ENCODE results near the gene CHTF8.
"Not testable (repeated sequence)": the region's sequence is repeated elsewhere in the genome, so short reads cannot be mapped to it uniquely, and the experiment has no call there.

CHTF8 gene

GRCh38 chr16:69138608-69139007, 6.2 kb upstream of the CHTF8 start:
- no peak for DNase-seq

DNA sequence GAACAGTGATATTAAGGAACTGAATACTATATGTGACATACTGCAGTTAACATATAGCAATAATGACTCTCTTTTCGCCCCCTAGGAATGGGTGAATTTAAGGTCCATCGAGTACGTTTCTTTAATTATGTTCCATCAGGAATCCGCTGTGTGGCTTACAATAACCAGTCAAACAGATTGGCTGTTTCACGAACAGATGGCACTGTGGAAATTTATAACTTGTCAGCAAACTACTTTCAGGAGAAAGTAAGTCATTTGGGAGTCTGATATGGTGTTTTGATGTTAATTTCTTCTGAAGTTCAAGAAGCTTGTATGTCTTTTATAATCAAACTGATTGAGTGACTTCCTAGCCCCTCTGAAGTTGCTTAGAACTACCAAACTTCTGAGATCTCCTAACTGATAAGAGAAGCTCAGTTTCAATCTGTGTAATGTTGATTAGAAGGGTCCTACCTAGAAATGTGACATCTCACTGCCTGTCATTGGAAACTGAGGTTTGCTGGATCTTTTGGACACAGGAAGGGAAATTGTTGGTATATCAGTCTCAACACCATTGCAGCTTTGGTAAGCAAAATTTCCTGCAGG, 1.1 kb upstream of the CHTF8 start:
- no peak for DNase-seq

DNA sequence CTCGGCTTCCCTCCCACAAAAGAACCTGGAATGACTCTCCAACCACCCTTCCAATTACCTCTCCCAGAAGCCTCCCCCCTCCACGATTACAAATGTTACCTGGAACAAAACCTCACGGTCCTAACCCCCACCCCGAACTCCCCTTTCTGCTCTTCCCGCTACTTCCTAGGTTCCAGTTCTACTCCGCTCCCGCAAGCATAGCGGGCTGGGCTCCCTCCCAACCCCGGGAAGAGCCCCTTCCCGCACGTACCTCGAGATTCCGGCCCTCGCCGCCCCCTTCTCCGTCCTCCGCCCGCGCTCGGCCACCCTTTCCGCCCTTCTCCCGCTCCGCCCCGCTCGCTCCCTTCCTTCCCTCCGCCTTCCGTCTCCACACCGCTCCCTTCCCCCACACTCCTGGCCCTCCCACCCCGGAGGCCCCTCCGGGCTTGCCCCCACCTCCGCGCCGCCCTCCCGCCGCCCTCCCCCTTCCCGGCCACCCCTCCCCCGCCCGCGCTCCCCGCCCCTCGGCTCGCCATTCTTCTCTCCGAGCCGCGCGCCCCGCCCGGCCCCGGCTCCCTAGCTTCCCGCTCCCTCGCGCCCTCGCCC, 457 bp downstream of the CHTF8 start:
- peak; percentile 91 for DNase-seq

- no peak for DNase-seq
Observed at GRCh38 chr16:69131167-69131838, 1.1 kb downstream of the CHTF8 start.

DNA sequence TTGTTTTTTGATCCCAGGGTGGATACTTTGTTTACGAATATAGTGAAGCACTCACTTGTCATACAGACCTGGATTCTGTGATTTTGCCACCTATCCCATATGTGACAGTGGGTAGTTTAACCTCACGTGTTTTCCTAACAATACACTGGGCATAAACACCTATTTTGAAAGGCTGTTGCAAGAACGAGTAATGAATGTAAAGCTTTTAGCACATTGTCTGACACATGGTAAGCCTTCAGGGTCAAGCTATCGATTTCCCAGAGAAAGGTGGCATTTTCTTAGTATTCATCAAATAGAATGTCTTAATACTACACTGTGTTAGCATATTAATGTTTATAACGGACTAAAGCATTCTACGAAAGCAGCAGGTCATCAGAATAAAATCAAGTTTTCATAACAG, 1.9 kb downstream of the CHTF8 start:
- DNase-seq = no peak

- DNase-seq = no peak
Observed at GRCh38 chr16:69127966-69128510, 4.3 kb downstream of the CHTF8 start.

GRCh38 chr16:69126801-69127200, 5.6 kb downstream of the CHTF8 start:
- not testable (repeated sequence) for DNase-seq

DNA sequence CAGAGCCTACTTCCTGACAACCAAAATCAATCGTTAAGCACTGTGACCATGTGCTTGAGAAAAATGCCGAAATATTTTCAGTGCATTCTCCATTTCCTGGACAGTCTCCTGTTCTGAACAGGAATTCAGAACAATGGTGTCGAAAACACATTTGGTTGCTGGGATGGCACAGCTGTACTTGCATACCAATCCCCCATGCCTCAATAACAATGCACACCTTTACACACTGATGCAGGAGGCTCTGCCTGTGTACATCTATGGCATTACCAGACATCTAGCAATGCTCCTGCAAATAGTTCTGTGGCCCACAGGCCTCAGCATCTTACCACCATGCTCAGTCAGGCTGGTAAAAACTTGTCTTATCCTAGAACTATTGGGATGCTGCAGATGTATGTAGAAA, 6.2 kb downstream of the CHTF8 start:
- no peak for DNase-seq

DNA sequence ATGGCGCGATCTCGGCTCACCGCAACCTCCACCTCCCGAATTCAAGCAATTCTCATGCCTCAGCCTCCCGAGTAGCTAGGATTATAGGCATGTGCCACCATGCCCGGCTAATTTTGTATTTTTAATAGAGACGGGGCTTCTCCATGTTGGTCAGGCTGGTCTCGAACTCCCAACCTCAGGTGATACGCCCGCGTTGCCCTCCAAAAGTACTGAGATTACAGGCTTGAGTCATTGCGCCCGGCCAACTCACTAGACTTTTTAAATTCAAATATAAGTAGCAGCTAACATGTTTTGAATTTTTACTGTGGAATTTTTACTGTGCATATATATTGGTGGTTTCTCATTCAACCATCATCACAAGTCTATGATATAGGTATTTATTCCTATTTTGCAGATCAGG, 7.4 kb downstream of the CHTF8 start:
- DNase-seq = not testable (repeated sequence)

GRCh38 chr16:69124406-69124805, 8.0 kb downstream of the CHTF8 start:
- DNase-seq = not testable (repeated sequence)

GRCh38 chr16:69123910-69124309, 8.5 kb downstream of the CHTF8 start:
- DNase-seq = peak; percentile 73

GRCh38 chr16:69120096-69120664, 12.2 kb downstream of the CHTF8 start:
- DNase-seq = no peak

DNA sequence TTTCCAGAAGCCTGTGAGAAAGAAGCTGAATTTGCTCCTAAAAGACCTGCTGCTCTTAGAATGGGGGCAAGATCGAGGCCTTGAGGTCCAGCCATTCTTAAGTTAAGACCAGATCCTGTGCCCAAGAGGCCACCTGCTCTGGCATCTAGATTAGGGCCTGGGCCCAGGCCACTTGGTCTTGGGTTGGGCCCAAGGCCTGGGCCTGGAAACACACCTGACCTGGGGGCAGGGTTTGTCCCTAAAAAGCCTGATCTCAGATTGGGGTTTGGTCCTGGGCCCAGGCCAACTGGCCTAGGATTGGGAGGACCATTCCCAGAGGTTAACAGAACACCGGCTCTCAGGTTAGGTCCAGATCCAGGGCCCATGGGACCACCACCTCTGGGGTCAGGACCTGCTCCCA, 12.9 kb downstream of the CHTF8 start:
- DNase-seq = no peak

DNA sequence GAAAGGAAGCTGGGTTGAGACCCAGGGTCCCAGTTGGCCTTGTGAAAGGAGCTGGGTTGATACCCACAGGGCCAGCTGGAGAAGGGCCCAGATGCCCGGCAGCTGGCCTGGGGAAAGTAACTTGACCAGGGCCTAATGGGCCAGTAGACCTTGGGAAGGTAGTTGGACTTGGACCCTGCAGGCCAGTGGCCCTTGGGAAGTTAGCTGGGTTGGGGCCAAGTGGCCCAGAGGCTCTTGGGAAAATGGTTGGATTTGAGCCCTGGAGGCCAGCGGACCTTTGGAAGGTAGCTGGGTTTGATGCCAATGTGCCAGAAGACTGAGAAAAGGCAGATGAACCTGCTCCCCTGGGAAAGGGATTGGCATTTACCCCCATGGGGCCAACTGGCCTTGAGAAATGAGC, 13.4 kb downstream of the CHTF8 start:
- no peak for DNase-seq

DNA sequence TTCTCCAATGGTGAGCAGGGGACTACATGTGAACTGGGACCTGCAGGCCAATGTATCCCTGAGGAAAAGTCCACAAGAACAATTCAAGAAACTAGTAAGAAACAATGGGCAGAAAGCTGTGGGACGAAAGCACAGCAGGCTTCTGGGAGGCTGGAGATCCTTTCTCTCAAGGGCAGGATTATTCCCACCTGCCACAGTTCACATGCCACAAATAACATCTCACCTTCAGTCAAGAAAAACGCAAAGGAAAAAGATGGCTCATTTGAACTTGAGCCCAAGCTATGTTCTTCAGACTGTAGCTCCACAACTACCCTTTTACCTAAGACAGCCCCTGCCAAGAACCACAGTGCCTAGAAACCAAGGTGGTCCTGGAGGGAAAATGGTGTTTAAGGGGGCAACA, 13.9 kb downstream of the CHTF8 start:
- no peak for DNase-seq

GRCh38 chr16:69116906-69117305, 15.5 kb downstream of the CHTF8 start:
- DNase-seq = no peak

GRCh38 chr16:69116256-69116875, 16.0 kb downstream of the CHTF8 start:
- DNase-seq = no peak

DNA sequence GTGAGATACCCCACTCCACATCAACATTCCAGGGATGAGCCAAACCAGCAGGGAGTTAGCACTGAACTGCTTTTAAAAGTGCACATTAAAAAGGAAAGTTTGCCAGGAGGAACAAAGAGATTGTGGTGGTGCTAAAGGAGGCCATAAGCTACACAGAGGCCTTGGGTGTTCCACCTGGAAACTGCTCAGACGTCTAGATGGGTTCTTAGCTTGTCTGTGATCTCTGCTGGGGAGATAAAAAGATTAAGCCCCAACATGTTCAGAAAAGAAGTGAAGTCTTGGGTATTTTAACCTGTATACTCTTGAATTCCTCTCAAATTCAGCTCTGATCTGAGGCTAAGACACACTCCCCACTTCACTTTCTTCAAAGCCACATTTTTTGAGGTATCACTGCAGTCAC, 16.6 kb downstream of the CHTF8 start:
- no peak for DNase-seq

DNA sequence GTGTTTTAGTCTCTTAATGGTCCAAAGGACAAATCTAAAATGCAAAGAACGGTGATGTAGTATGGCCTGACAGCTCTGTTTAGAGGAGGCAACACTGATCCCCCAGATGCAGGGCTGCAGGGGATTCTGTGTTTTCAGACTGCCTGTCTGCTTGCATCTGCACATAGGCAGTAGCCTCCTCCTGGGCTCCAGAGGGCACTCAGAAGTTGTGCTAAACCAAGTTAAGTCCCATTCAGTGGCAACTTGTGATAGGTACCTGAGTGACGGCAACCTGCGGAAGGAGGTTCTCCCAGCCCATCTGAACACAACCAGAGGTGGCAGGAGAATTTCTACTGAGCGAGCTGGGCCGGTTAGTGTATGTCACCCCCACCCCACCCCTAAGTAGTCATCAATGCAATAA, 17.0 kb downstream of the CHTF8 start:
- no peak for DNase-seq

DNA sequence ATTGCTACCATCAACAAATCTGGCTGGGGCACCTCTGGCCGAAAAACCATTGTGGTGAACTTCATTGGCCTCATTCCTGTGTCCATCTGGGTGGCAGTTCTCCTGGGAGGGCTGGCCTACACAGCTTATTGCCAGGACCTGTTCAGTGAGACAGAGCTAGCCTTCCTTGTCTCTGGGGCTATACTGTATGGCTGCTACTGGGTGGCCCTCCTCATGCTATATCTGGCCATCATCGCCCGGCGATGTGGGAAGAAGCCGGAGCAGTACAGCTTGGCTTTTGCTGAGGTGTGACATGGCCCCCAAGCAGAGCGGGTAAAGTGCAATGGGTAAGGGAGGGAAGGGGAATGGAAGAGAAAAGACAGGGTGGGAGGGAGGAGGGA, 17.4 kb downstream of the CHTF8 start:
- DNase-seq = no peak

GRCh38 chr16:69114346-69114975, 17.9 kb downstream of the CHTF8 start:
- no peak for DNase-seq

- no peak for DNase-seq
Observed at GRCh38 chr16:69113216-69113615, 19.2 kb downstream of the CHTF8 start.
